NCI-H2227 (cell line): ENCODE results near the gene ELOVL2.
"Not testable (repeated sequence)": the region's sequence is repeated elsewhere in the genome, so short reads cannot be mapped to it uniquely, and the experiment has no call there.

ENCODE experiments used
- DNase-seq: peaks from one replicate; lab custom pipeline; 2025; ENCODE audit not compliant: unreplicated experiment; lab: John Stamatoyannopoulos, UW

The ELOVL2 gene

GRCh38 chr6:11043961-11044711 is at the start of gene ELOVL2:
ELOVL2 (minus strand) TSS chr6:11044305; CDS start chr6:11044230, 75 bp downstream.
- DNase-seq = peak; percentile 82

GRCh38 chr6:11093376-11093625 is 49.2 kb upstream of the ELOVL2 start:
- no peak for DNase-seq

- peak; percentile 56 for DNase-seq
These were observed 48.7 kb upstream of the ELOVL2 start for GRCh38 chr6:11092668-11093375.

GRCh38 chr6:11091141-11091540 is 47.0 kb upstream of the ELOVL2 start:
- DNase-seq = not testable (repeated sequence)

- DNase-seq = no peak
These were observed 45.6 kb upstream of the ELOVL2 start for GRCh38 chr6:11089695-11090094.

- DNase-seq = not testable (repeated sequence)
These were observed 43.2 kb upstream of the ELOVL2 start for GRCh38 chr6:11087141-11087812.

- no peak for DNase-seq
These were observed 41.8 kb upstream of the ELOVL2 start for GRCh38 chr6:11085758-11086435.

- no peak for DNase-seq
These were observed 39.9 kb upstream of the ELOVL2 start for GRCh38 chr6:11083956-11084355.

GRCh38 chr6:11083491-11083890 is 39.4 kb upstream of the ELOVL2 start:
- DNase-seq = no peak

- no peak for DNase-seq
These were observed 36.2 kb upstream of the ELOVL2 start for GRCh38 chr6:11080296-11080695.

GRCh38 chr6:11078266-11078665 is 34.2 kb upstream of the ELOVL2 start:
- no peak for DNase-seq

GRCh38 chr6:11076540-11076939 is 32.4 kb upstream of the ELOVL2 start:
- no peak for DNase-seq

- no peak for DNase-seq
These were observed 28.0 kb upstream of the ELOVL2 start for GRCh38 chr6:11072101-11072500.

- DNase-seq = no peak
These were observed 25.7 kb upstream of the ELOVL2 start for GRCh38 chr6:11069760-11070159.

- no peak for DNase-seq
These were observed 23.2 kb upstream of the ELOVL2 start for GRCh38 chr6:11067348-11067747.

GRCh38 chr6:11066505-11067347 is 22.6 kb upstream of the ELOVL2 start:
- DNase-seq = no peak

GRCh38 chr6:11065436-11066202 is 21.5 kb upstream of the ELOVL2 start:
- DNase-seq = no peak

- no peak for DNase-seq
These were observed 20.7 kb upstream of the ELOVL2 start for GRCh38 chr6:11064836-11065235.

- no peak for DNase-seq
These were observed 18.6 kb upstream of the ELOVL2 start for GRCh38 chr6:11062715-11063114.

- DNase-seq = no peak
These were observed 18.0 kb upstream of the ELOVL2 start for GRCh38 chr6:11062083-11062482.
